A673 (cell line): Measurements from ENCODE around the gene SBF2. TPM values are rescaled to one million over a fixed set of nuclear protein-coding genes. Genes with fewer than 3 reads are reported as not detected.
A peak's percentile ranks its signal among the peaks of the same experiment; 100 is the strongest.

ENCODE experiments used
- BruUV-seq: library from RNA; stranded (reverse); fragments of 400-500 nt; replicated peaks from 2 replicates; lab custom pipeline; 2021; lab: Mats Ljungman, UMichigan
- CTCF ChIA-PET: fragments of 300-600 bp; sonication (Branson Sonifier 250); formaldehyde crosslinking; loops from one replicate; lab custom pipeline; 2022; ENCODE audit warnings: antibody characterized with exemption; lab: Charles Lee
- POLR2A ChIA-PET: fragments of 300-600 bp; sonication (Branson Sonifier 250); formaldehyde crosslinking; loops from one replicate; lab custom pipeline; 2022; ENCODE audit warnings: antibody characterized with exemption; ENCODE audit not compliant: low non-redundant PET; lab: Charles Lee
- DNase-seq: peaks from one replicate; pipeline ENCODE4 v3.0.0-alpha.2; 2015; ENCODE audit warnings: low spot score
- H3K27ac ChIP-seq: fragments of 200-600 bp; sonication (generic); 2 replicates; pipeline ENCODE4 v1.5.1; 2016; ENCODE audit warnings: mixed run types, low read depth, mild to moderate bottlenecking, mixed read lengths, antibody characterized with exemption, low read length; ENCODE audit not compliant: poor library complexity, severe bottlenecking
- H3K27me3 ChIP-seq: fragments of 200-600 bp; sonication (generic); replicated peaks from 2 replicates; pipeline ENCODE4 v1.6.1; 2017; ENCODE audit warnings: mixed run types, low read depth, mild to moderate bottlenecking, mixed read lengths, antibody characterized with exemption, low read length; ENCODE audit not compliant: insufficient read depth, poor library complexity
- H3K36me3 ChIP-seq: fragments of 200-600 bp; sonication (generic); 2 replicates; pipeline ENCODE4 v1.6.1; 2016; ENCODE audit warnings: mixed run types, mild to moderate bottlenecking, mixed read lengths, antibody characterized with exemption, low read length; ENCODE audit not compliant: insufficient read depth, poor library complexity, severe bottlenecking
- H3K4me1 ChIP-seq: fragments of 200-600 bp; sonication (generic); 2 replicates; pipeline ENCODE4 v1.6.1; 2017; ENCODE audit warnings: mixed run types, mild to moderate bottlenecking, mixed read lengths, antibody characterized with exemption, low read length; ENCODE audit not compliant: insufficient read depth, poor library complexity, severe bottlenecking
- H3K4me3 ChIP-seq: fragments of 200-600 bp; sonication (generic); 2 replicates; pipeline ENCODE4 v1.5.1; 2016; ENCODE audit warnings: low read depth, mixed run types, mild to moderate bottlenecking, mixed read lengths, low read length; ENCODE audit not compliant: poor library complexity, severe bottlenecking
- H3K9me3 ChIP-seq: fragments of 200-600 bp; sonication (generic); 2 replicates; pipeline ENCODE4 v1.6.1; 2016; ENCODE audit warnings: mixed run types, low read depth, mild to moderate bottlenecking, mixed read lengths, antibody characterized with exemption, low read length; ENCODE audit not compliant: poor library complexity, severe bottlenecking
- EZH2 ChIP-seq: fragments of 200-600 bp; sonication (generic); IDR thresholded peaks from 2 replicates; pipeline ENCODE4 v1.6.1; 2017; ENCODE audit warnings: borderline replicate concordance, low read depth, mild to moderate bottlenecking, mixed read lengths, antibody characterized with exemption, low read length; ENCODE audit not compliant: poor library complexity, severe bottlenecking
- intact Hi-C: fragments of 100-400 bp; cut with micrococcal nuclease; formaldehyde crosslinking; loops from one replicate; pipeline ENCODE4 v1.10.0; 2022; ENCODE audit not compliant: unreplicated experiment
- total RNA-seq: library from RNA; stranded (reverse); gene quantifications from 2 replicates; pipeline ENCODE4 v1.2.3, GENCODE V29; 2021
- TF ChIP-seq, protein P1 (sequence below): fragments of 300-800, 200-600 bp; sonication (generic); conservative IDR thresholded peaks from 2 replicates; pipeline ENCODE4 v1.5.1; 2017; ENCODE audit warnings: low read depth, mild to moderate bottlenecking, antibody characterized with exemption, low read length, moderate library complexity, mixed read lengths

SBF2 gene
- total RNA-seq, 1 experiment from 2014 or later = 31.8 TPM

DNA sequence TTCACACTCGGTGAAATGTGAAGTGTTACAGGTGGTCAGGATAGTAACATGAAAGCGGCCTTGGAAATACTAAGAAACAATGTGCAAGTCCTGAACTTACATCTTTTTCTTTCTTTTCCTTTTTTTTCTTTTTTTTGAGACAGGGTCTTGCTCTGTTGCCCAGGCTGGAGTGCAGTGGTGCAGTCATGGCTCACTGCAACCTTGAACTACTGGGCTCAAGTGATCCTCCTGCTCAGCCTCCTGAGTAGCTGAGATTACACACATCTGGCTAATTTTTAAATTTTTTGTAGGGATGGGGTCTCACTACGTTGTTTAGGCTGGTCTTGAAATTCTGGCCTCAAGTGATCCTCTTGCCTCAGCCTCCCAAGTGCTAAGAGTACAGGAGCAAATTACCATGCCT, 377.5 kb downstream of the SBF2 start:
- no peak for DNase-seq
- no peaks in the 10 kb centered on the region for H3K4me1 ChIP-seq
- TF ChIP-seq EZH2 = no peak
- TF ChIP-seq, protein P1, sequence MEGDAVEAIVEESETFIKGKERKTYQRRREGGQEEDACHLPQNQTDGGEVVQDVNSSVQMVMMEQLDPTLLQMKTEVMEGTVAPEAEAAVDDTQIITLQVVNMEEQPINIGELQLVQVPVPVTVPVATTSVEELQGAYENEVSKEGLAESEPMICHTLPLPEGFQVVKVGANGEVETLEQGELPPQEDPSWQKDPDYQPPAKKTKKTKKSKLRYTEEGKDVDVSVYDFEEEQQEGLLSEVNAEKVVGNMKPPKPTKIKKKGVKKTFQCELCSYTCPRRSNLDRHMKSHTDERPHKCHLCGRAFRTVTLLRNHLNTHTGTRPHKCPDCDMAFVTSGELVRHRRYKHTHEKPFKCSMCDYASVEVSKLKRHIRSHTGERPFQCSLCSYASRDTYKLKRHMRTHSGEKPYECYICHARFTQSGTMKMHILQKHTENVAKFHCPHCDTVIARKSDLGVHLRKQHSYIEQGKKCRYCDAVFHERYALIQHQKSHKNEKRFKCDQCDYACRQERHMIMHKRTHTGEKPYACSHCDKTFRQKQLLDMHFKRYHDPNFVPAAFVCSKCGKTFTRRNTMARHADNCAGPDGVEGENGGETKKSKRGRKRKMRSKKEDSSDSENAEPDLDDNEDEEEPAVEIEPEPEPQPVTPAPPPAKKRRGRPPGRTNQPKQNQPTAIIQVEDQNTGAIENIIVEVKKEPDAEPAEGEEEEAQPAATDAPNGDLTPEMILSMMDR = no peak
- no peaks in the 10 kb centered on the region for H3K36me3 ChIP-seq
- H3K27me3 ChIP-seq = no peaks in the 10 kb centered on the region
- ChIA-PET CTCF (no interaction called here), POLR2A (no interaction called here)
- no TSS peak for BruUV-seq
- H3K4me3 ChIP-seq = no peak overlapping the region
- no peak overlapping the region for H3K27ac ChIP-seq
- H3K9me3 ChIP-seq = no peaks in the 10 kb centered on the region
- intact Hi-C loops = no loop called here

DNA sequence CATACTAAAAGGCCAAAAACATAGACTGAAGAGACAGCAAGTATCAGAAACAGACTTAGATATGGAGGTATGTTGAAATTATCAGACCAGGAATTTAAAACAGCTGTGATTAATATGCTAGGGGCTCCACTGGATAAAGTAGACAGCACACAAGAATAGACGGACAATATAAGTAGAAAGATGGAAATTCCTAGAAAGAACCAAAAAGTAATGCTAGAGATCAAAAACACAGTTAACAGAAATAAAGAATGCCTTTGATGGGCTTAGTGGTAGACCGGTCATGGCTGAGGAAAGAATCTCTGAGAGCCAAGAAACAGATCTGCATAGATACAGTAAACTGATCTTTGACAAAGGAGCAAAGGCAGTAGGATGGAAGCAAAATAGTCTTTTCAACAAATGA, 380.0 kb downstream of the SBF2 start:
- CTCF ChIA-PET = no interaction called here
- intact Hi-C loops = no loop called here
- no peaks in the 10 kb centered on the region for H3K4me1 ChIP-seq

DNA sequence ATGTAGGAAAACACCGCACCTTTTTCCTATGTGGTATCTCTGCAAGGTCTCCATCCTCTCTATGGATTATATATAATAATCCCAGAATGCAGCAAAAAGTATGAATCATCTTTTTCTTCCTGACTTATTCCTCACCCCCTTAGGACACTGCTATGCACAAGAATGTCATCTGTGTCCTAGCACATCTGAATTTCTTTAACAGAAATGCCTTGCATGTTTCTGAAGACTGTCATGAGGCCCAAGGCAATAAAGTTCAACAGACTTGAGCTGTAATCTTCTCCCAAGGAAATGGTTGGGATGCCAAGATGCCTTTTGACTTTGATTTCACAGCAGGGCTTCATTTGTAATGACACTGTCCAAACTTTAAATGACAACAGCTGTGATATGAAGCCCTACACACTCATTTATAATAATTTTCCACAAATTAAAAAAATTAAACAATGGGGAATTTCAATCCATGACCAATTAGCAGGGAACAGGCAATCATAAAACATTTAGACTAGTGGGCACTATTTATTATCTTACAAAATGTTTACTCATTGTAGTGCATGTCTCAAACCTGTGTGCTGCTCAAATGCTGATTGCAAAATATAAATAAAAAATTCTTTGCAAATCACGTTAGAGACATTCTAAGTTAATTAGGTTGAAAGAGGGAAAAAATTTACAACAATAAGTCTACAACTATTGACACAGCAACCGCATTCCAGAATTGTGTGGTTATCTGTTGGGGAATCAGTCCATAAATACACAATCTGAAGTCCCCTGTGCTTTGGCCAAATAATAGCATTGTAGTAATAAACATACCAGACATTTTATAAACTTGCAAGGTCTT, 387.8 kb downstream of the SBF2 start:
- H3K4me3 ChIP-seq = no peak overlapping the region
- POLR2A ChIA-PET = no interaction called here
- TF ChIP-seq, protein P1 = no peak
- no peak for TF ChIP-seq EZH2
- no peaks in the 10 kb centered on the region for H3K27me3 ChIP-seq
- H3K27ac ChIP-seq = peak overlapping the region; percentile 88
- H3K4me1 ChIP-seq = peaks cover 31% of the 10 kb centered on the region
- H3K36me3 ChIP-seq = no peaks in the 10 kb centered on the region
- no TSS peak for BruUV-seq
- no peaks in the 10 kb centered on the region for H3K9me3 ChIP-seq
- intact Hi-C loops = loop anchor here (5.0 kb wide), 1 partner anchor 66 kb away; no protein-coding TSS in a partner anchor
- peak; percentile 95 for DNase-seq
- CTCF ChIA-PET = interaction anchor here (0.7 kb wide), 1 partner anchor 402 kb away, joined by 4 read pairs; no protein-coding TSS in a partner anchor

More for the DNA sequence above, 380.0 kb downstream of the SBF2 start:
- no peak for TF ChIP-seq EZH2
- TF ChIP-seq, protein P1 = no peak
- POLR2A ChIA-PET = no interaction called here
- no peak overlapping the region for H3K27ac ChIP-seq
- H3K27me3 ChIP-seq = no peaks in the 10 kb centered on the region
- H3K36me3 ChIP-seq = no peaks in the 10 kb centered on the region
- H3K4me3 ChIP-seq = no peak overlapping the region
- no peaks in the 10 kb centered on the region for H3K9me3 ChIP-seq
- no TSS peak for BruUV-seq
- no peak for DNase-seq
